GM18526 (cell line): ENCODE data around the gene FOXRED1.

Source experiments
- POLR2A ChIP-seq: IDR thresholded peaks from 3 replicates; pipeline ENCODE4 v1.6.1; 2011; ENCODE audit not compliant: insufficient read length; ENCODE audit errors: extremely low read depth

The FOXRED1 gene

GRCh38 chr11:126318574-126319373, 49.8 kb downstream of the FOXRED1 start:
- no peak for TF ChIP-seq POLR2A

- TF ChIP-seq POLR2A = no peak
These were observed 50.4 kb downstream of the FOXRED1 start for GRCh38 chr11:126319374-126319740.

- no peak for TF ChIP-seq POLR2A
These were observed 54.0 kb downstream of the FOXRED1 start for GRCh38 chr11:126322996-126323395.

- TF ChIP-seq POLR2A = no peak
These were observed 58.5 kb downstream of the FOXRED1 start for GRCh38 chr11:126327281-126328000.
